H9 (cell line): ENCODE data around the gene DHRSX. TPM values are rescaled to one million over a fixed set of nuclear protein-coding genes. Genes with fewer than 3 reads are reported as not detected.

Source experiments
- DNase-seq: peaks from one replicate; pipeline ENCODE4 v3.0.0-alpha.2; 2017
- H2AFZ ChIP-seq: one replicate; pipeline ENCODE4 v1.6.1; 2013; ENCODE audit warnings: mild to moderate bottlenecking, low read length, control low read depth, moderate library complexity
- H2AK5ac ChIP-seq: 2 replicates; pipeline ENCODE4 v1.6.1; 2013; ENCODE audit warnings: low read length, control low read depth, mixed read lengths; ENCODE audit not compliant: insufficient read length
- H2BK120ac ChIP-seq: one replicate; pipeline ENCODE4 v1.6.1; 2013; ENCODE audit warnings: low read depth, mild to moderate bottlenecking, low read length, control low read depth, inconsistent platforms; ENCODE audit not compliant: poor library complexity, severe bottlenecking
- H2BK12ac ChIP-seq: 2 replicates; pipeline ENCODE4 v1.6.1; 2013; ENCODE audit warnings: low read length, control low read depth, mixed read lengths, low read depth; ENCODE audit not compliant: insufficient read length
- H2BK15ac ChIP-seq: 2 replicates; pipeline ENCODE4 v1.6.1; 2013; ENCODE audit warnings: low read depth, low read length, control low read depth
- H2BK20ac ChIP-seq: one replicate; pipeline ENCODE4 v1.6.1; 2013; ENCODE audit warnings: low read depth, mild to moderate bottlenecking, low read length, control low read depth, inconsistent platforms; ENCODE audit not compliant: poor library complexity, severe bottlenecking
- H2BK5ac ChIP-seq: 2 replicates; pipeline ENCODE4 v1.6.1; 2013; ENCODE audit warnings: low read length, control low read depth, mixed read lengths; ENCODE audit not compliant: insufficient read length
- H3K14ac ChIP-seq: 2 replicates; pipeline ENCODE4 v1.6.1; 2013; ENCODE audit warnings: low read length, control low read depth; ENCODE audit not compliant: insufficient read depth
- H3K18ac ChIP-seq: 2 replicates; pipeline ENCODE4 v1.6.1; 2013; ENCODE audit warnings: low read depth, mild to moderate bottlenecking, mixed read lengths, low read length, control low read depth; ENCODE audit not compliant: insufficient read length
- H3K23ac ChIP-seq: 2 replicates; pipeline ENCODE4 v1.6.1; 2013; ENCODE audit warnings: low read length, control low read depth, mixed read lengths, low read depth; ENCODE audit not compliant: insufficient read length
- H3K23me2 ChIP-seq: 2 replicates; pipeline ENCODE4 v1.6.1; 2013; ENCODE audit warnings: low read depth, mild to moderate bottlenecking, mixed read lengths, low read length, control low read depth; ENCODE audit not compliant: insufficient read length, poor library complexity, severe bottlenecking
- H3K27ac ChIP-seq: 2 replicates; pipeline ENCODE4 v1.5.1; 2013; ENCODE audit warnings: low read length, control low read depth, mixed read lengths, low read depth; ENCODE audit not compliant: insufficient read length
- H3K27me3 ChIP-seq: 2 replicates; pipeline ENCODE4 v1.6.1; 2013; ENCODE audit warnings: low read length, control low read depth, inconsistent platforms; ENCODE audit not compliant: insufficient read depth
- H3K4ac ChIP-seq: 2 replicates; pipeline ENCODE4 v1.6.1; 2013; ENCODE audit warnings: low read depth, mild to moderate bottlenecking, control low read depth, inconsistent platforms, low read length, moderate library complexity
- H3K4me1 ChIP-seq: 2 replicates; pipeline ENCODE4 v1.6.1; 2013; ENCODE audit warnings: low read length, control low read depth, inconsistent platforms; ENCODE audit not compliant: insufficient read depth
- H3K4me2 ChIP-seq: 2 replicates; pipeline ENCODE4 v1.6.1; 2013; ENCODE audit warnings: low read length, control low read depth, mixed read lengths; ENCODE audit not compliant: insufficient read length, insufficient read depth
- H3K56ac ChIP-seq: 2 replicates; pipeline ENCODE4 v1.6.1; 2013; ENCODE audit warnings: low read depth, mild to moderate bottlenecking, mixed read lengths, low read length, control low read depth; ENCODE audit not compliant: insufficient read length
- H3K79me1 ChIP-seq: 2 replicates; pipeline ENCODE4 v1.6.1; 2013; ENCODE audit warnings: low read depth, mild to moderate bottlenecking, moderate library complexity, low read length, control low read depth, inconsistent platforms; ENCODE audit not compliant: insufficient read depth, poor library complexity, severe bottlenecking
- H3K79me2 ChIP-seq: 2 replicates; pipeline ENCODE4 v1.6.1; 2013; ENCODE audit warnings: low read length, control low read depth, inconsistent platforms; ENCODE audit not compliant: insufficient read depth
- H3K9ac ChIP-seq: 2 replicates; pipeline ENCODE4 v1.6.1; 2013; ENCODE audit warnings: low read length, control low read depth, mixed read lengths; ENCODE audit not compliant: insufficient read length; ENCODE audit errors: extremely low read depth
- H3K9me3 ChIP-seq: one replicate; pipeline ENCODE4 v1.6.1; 2013; ENCODE audit warnings: low read depth, low read length, inconsistent platforms; ENCODE audit not compliant: control insufficient read depth
- H3T11ph ChIP-seq: one replicate; pipeline ENCODE4 v1.6.1; 2013; ENCODE audit warnings: mild to moderate bottlenecking, low read length, control low read depth, inconsistent platforms
- H4K20me1 ChIP-seq: one replicate; pipeline ENCODE4 v1.6.1; 2013; ENCODE audit not compliant: control insufficient read depth, insufficient read length, insufficient read depth
- H4K5ac ChIP-seq: 2 replicates; pipeline ENCODE4 v1.6.1; 2013; ENCODE audit warnings: low read depth, mild to moderate bottlenecking, mixed read lengths, low read length, control low read depth; ENCODE audit not compliant: insufficient read length
- H4K8ac ChIP-seq: replicated peaks from 2 replicates; pipeline ENCODE4 v1.6.1; 2013; ENCODE audit warnings: low read length, control low read depth, mixed read lengths, low read depth; ENCODE audit not compliant: insufficient read length
- H4K91ac ChIP-seq: 2 replicates; pipeline ENCODE4 v1.6.1; 2013; ENCODE audit warnings: low read depth, mild to moderate bottlenecking, moderate library complexity, mixed read lengths, low read length, control low read depth; ENCODE audit not compliant: insufficient read length
- H3K27ac Mint-ChIP-seq, 3 experiments: 2 replicates in 2 of 3; 3 replicates in 1 of 3; pipeline ENCODE4 v1.8.0; 2020 to 2021; ENCODE audit warnings: mixed read lengths in 3 of 3, mild to moderate bottlenecking in 1 of 3, moderate library complexity in 1 of 3
- H3K27me3 Mint-ChIP-seq: 2 replicates; pipeline ENCODE4 v1.8.0; 2021; ENCODE audit warnings: low read depth, mild to moderate bottlenecking, moderate library complexity, mixed read lengths
- H3K36me3 Mint-ChIP-seq, 3 experiments: 2 replicates in 2 of 3; 3 replicates in 1 of 3; pipeline ENCODE4 v1.8.0; 2020 to 2021; ENCODE audit warnings: low read depth in 3 of 3, mixed read lengths in 3 of 3; ENCODE audit not compliant: insufficient read depth in 1 of 3
- H3K4me1 Mint-ChIP-seq, 2 experiments: 2 replicates each; pipeline ENCODE4 v1.8.0; 2020; ENCODE audit warnings: mixed read lengths in 2 of 2
- H3K4me3 Mint-ChIP-seq, 2 experiments: 2 replicates in 1 of 2; 3 replicates in 1 of 2; pipeline ENCODE4 v1.8.0; 2020 to 2021; ENCODE audit warnings: mild to moderate bottlenecking in 2 of 2, mixed read lengths in 2 of 2, moderate library complexity in 1 of 2
- H3K9me3 Mint-ChIP-seq, 2 experiments: 2 replicates in 1 of 2; 3 replicates in 1 of 2; pipeline ENCODE4 v1.8.0; 2020; ENCODE audit warnings: mild to moderate bottlenecking in 2 of 2, mixed read lengths in 2 of 2, moderate library complexity in 1 of 2
- WGBS: extraction: QIAGEN DNeasy Blood & Tissue Kit; methylation state at CpG from one replicate; pipeline ENCODE4 v1.1.7; 2013; ENCODE audit warnings: missing lambda C conversion rate, low lambda C conversion rate, mixed read lengths; ENCODE audit not compliant: insufficient read length; ENCODE audit errors: extremely low coverage; 5-methylcytosine and 5-hydroxymethylcytosine counted together
- total RNA-seq: library from RNA; stranded (reverse); gene quantifications from 2 replicates; pipeline ENCODE4 v1.2.1, GENCODE V29; 2021
- TF ChIP-seq, protein P1 (sequence below): fragments of 200-600 bp; sonication (generic); conservative IDR thresholded peaks from 3 replicates; pipeline ENCODE4 v1.8.0; 2021; ENCODE audit warnings: antibody characterized with exemption, mild to moderate bottlenecking

DHRSX gene
- total RNA-seq, 1 experiment from 2014 or later: 44.0 TPM

DNA sequence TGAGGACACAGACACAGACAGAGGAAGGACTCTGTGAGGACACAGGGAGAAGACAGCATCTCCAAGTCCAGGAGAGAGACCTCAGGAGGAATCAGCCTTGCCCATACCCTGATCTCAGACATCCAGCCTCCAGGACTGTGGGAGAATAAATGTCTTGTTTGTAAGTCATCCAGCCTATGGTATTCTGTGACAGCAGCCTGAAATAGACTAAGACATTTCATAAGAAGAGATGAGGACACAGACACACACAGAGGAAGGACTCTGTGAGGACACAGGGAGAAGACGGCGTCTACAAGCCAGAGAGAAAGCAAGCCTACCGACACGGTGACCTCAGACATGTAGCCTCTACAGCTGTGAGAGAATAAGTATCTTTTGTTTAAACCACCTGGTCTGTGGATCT lies 112.1 kb downstream of the DHRSX start:
- no peak overlapping the region for H3K4ac ChIP-seq
- Mint-ChIP-seq H3K4me3 (no peak overlapping the region), H3K27me3 (no peaks in the 10 kb centered on the region), H3K4me1 (peaks cover 3 to 9% of the 10 kb centered on the region in 2 experiments), H3K36me3 (peaks cover 24 to 41% (median 28%) of the 10 kb centered on the region in 3 experiments), H3K27ac (peak overlapping the region in 2 of 3 experiments; percentile 24 to 44; a peak in 4 of 7 replicates), H3K9me3 (peaks cover 15 to 16% of the 10 kb centered on the region in 2 experiments; a peak in 4 of 5 replicates)
- no peak overlapping the region for H2BK120ac ChIP-seq
- no peak overlapping the region for H2BK5ac ChIP-seq
- TF ChIP-seq, protein P1, sequence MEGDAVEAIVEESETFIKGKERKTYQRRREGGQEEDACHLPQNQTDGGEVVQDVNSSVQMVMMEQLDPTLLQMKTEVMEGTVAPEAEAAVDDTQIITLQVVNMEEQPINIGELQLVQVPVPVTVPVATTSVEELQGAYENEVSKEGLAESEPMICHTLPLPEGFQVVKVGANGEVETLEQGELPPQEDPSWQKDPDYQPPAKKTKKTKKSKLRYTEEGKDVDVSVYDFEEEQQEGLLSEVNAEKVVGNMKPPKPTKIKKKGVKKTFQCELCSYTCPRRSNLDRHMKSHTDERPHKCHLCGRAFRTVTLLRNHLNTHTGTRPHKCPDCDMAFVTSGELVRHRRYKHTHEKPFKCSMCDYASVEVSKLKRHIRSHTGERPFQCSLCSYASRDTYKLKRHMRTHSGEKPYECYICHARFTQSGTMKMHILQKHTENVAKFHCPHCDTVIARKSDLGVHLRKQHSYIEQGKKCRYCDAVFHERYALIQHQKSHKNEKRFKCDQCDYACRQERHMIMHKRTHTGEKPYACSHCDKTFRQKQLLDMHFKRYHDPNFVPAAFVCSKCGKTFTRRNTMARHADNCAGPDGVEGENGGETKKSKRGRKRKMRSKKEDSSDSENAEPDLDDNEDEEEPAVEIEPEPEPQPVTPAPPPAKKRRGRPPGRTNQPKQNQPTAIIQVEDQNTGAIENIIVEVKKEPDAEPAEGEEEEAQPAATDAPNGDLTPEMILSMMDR: no peak
- peaks cover 8% of the 10 kb centered on the region for H3K9me3 ChIP-seq
- H2AFZ ChIP-seq: no peak overlapping the region
- H3K27ac ChIP-seq: no peak overlapping the region
- H2BK20ac ChIP-seq: no peak overlapping the region
- no peaks in the 10 kb centered on the region for H3K79me1 ChIP-seq
- no peaks in the 10 kb centered on the region for H3K4me1 ChIP-seq
- no peak overlapping the region for H3K18ac ChIP-seq
- H3K23ac ChIP-seq: no peak overlapping the region
- H3T11ph ChIP-seq: no peak overlapping the region
- H3K23me2 ChIP-seq: no peaks in the 10 kb centered on the region
- H4K5ac ChIP-seq: no peak overlapping the region
- no peak overlapping the region for H3K56ac ChIP-seq
- no peak overlapping the region for H3K9ac ChIP-seq
- H3K79me2 ChIP-seq: no peaks in the 10 kb centered on the region; the same call in 1 of the 2 replicates
- H4K8ac ChIP-seq: no peak overlapping the region
- H4K91ac ChIP-seq: no peak overlapping the region
- no peak overlapping the region for H2AK5ac ChIP-seq
- no peak overlapping the region for H3K14ac ChIP-seq
- H2BK15ac ChIP-seq: no peak overlapping the region
- WGBS: no CpG with 5 or more reads among the region's 4 CpGs
- H3K4me2 ChIP-seq: no peak overlapping the region
- H4K20me1 ChIP-seq: no peaks in the 10 kb centered on the region
- no peaks in the 10 kb centered on the region for H3K27me3 ChIP-seq
- no peak overlapping the region for H2BK12ac ChIP-seq
- DNase-seq: no peak
